Kidney (tissue), 14 donors: ENCODE measurements around the gene ASPHD2. TPM values are rescaled to one million over a fixed set of nuclear protein-coding genes. Genes with fewer than 3 reads are reported as not detected.

Experiments used
- DNase-seq, 5 donors: peaks; one replicate each; pipeline ENCODE4 v3.0.0-alpha.2; 2013 to 2020
- FAIRE-seq: peaks from 2 replicates; lab custom pipeline; 2012; peaks lifted over from hg19 to GRCh38; lab: Jason Lieb, UNC
- H3K27ac ChIP-seq, 2 donors: one replicate each; pipeline ENCODE4 v1.7.0; 2013; ENCODE audit warnings: low read depth in 2 of 2, low read length in 2 of 2, inconsistent platforms in 1 of 2
- H3K27me3 ChIP-seq: one replicate; pipeline ENCODE4 v1.7.1; 2013; ENCODE audit warnings: low read length, inconsistent platforms; ENCODE audit not compliant: control insufficient read depth, insufficient read depth
- H3K36me3 ChIP-seq, 3 donors: one replicate each; pipeline versions ENCODE4 v1.7.0 to v1.7.1; 2013; ENCODE audit warnings: low read length in 3 of 3, control low read depth in 1 of 3, inconsistent platforms in 1 of 3; ENCODE audit not compliant: insufficient read depth in 3 of 3, control insufficient read depth in 2 of 3
- H3K4me1 ChIP-seq, 3 donors: one replicate each; pipeline versions ENCODE4 v1.7.0 to v1.7.1; 2013; ENCODE audit warnings: low read length in 3 of 3, inconsistent platforms in 1 of 3, low read depth in 1 of 3; ENCODE audit not compliant: control insufficient read depth in 2 of 3, insufficient read depth in 2 of 3
- H3K4me3 ChIP-seq, 3 donors: one replicate each; pipeline versions ENCODE4 v1.7.0 to v1.8.1; 2013; ENCODE audit warnings: low read length in 3 of 3, control low read depth in 1 of 3, inconsistent platforms in 1 of 3
- H3K9ac ChIP-seq, 3 donors: one replicate each; pipeline versions ENCODE4 v1.7.0 to v1.7.1; 2013; ENCODE audit warnings: low read length in 3 of 3, control low read depth in 1 of 3, inconsistent platforms in 1 of 3
- H3K9me3 ChIP-seq, 3 donors: one replicate each; pipeline versions ENCODE4 v1.7.0 to v1.7.1; 2013; ENCODE audit warnings: low read length in 3 of 3, control low read depth in 1 of 3, inconsistent platforms in 1 of 3; ENCODE audit not compliant: control insufficient read depth in 2 of 3, insufficient read depth in 1 of 3
- intact Hi-C: fragments of 100-400 bp; cut with DNase I; formaldehyde crosslinking; loops from one replicate; pipeline ENCODE4 v1.11.1; 2022
- polyA plus RNA-seq: library from polyadenylated mRNA; stranded (reverse); fragments of 350-450 nt; fragmentation: Illumina TruSeq; extraction: RNeasy Lipid Tissue Mini Kit (QIAGEN cat#74804); gene quantifications from one replicate; pipeline ENCODE4 v1.2.3, GENCODE V29; 2014; ENCODE audit warnings: low read depth, low replicate concordance; ENCODE audit not compliant: insufficient read depth
- total RNA-seq: library from RNA; stranded (reverse); fragmentation: NEBNext Ultra II Directional; extraction: Animal tissue kit (Norgen Biotek cat#: 25700); gene quantifications from one replicate; pipeline ENCODE4 v1.2.1, GENCODE V29; 2021
- TF ChIP-seq, protein P1 (sequence below): IDR thresholded peaks from 3 replicates; pipeline ENCODE4 v1.5.1; 2012; ENCODE audit warnings: mild to moderate bottlenecking, moderate library complexity, borderline replicate concordance; ENCODE audit not compliant: insufficient read depth; ENCODE audit errors: extremely low read depth
- donor health status: control.
- donor health status: control.
- donor health status: control.
- donor health status: control.
- donor health status: control.
- donor health status: DM: yes; HTN: yes; CAD: no.
- donor health status: Normal renal cell carcinoma (clear cell type).

Gene ASPHD2
- total and polyA plus RNA-seq, 2 donors from 2014 or later, result 3.3 to 4.5 TPM

GRCh38 chr22:26471522-26471921, 42.5 kb downstream of the ASPHD2 start:
- Histone ChIP-seq H3K27ac (no peak overlapping the region), H3K27me3 (no peaks in the 10 kb centered on the region), H3K4me1 (no peaks in the 10 kb centered on the region), H3K9ac (no peak overlapping the region), H3K9me3 (no peaks in the 10 kb centered on the region), H3K4me3 (no peak overlapping the region), H3K36me3 (peaks cover 11 to 62% (median 41%) of the 10 kb centered on the region in 3 donors)
- FAIRE-seq (no peak), DNase-seq (no peak)
- TF ChIP-seq, protein P1, sequence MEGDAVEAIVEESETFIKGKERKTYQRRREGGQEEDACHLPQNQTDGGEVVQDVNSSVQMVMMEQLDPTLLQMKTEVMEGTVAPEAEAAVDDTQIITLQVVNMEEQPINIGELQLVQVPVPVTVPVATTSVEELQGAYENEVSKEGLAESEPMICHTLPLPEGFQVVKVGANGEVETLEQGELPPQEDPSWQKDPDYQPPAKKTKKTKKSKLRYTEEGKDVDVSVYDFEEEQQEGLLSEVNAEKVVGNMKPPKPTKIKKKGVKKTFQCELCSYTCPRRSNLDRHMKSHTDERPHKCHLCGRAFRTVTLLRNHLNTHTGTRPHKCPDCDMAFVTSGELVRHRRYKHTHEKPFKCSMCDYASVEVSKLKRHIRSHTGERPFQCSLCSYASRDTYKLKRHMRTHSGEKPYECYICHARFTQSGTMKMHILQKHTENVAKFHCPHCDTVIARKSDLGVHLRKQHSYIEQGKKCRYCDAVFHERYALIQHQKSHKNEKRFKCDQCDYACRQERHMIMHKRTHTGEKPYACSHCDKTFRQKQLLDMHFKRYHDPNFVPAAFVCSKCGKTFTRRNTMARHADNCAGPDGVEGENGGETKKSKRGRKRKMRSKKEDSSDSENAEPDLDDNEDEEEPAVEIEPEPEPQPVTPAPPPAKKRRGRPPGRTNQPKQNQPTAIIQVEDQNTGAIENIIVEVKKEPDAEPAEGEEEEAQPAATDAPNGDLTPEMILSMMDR, result no peak
- intact Hi-C loops, result no loop called here

DNA sequence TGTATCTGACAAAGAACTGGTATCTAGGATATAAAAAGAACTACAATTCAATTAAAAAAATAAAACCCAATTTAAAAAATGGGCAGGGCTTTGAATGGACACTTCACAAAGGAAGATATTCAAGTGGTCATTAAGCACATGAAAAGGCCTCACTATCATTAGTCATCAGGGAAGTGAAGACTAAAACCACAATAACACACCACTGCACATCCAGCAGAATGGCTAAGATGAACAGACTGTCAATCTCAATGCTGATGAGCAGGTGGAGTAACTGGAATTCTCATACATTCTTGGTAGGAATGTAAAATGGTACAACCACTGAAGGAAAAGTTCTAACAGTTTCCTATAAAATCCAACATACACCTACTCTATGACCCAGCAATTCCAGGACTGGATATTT, 45.6 kb downstream of the ASPHD2 start:
- H3K9ac ChIP-seq, result no peak overlapping the region
- H3K4me1 ChIP-seq, result peaks cover 0 to 6% (median 0%) of the 10 kb centered on the region in 3 donors
- no peak overlapping the region for H3K4me3 ChIP-seq
- peaks cover 9 to 54% (median 38%) of the 10 kb centered on the region in 3 donors for H3K36me3 ChIP-seq
- H3K27ac ChIP-seq, result no peak overlapping the region
- no peaks in the 10 kb centered on the region for H3K27me3 ChIP-seq
- intact Hi-C loops, result no loop called here
- TF ChIP-seq, protein P1, result no peak
- DNase-seq (no peak), FAIRE-seq (no peak)
- no peaks in the 10 kb centered on the region for H3K9me3 ChIP-seq

DNA sequence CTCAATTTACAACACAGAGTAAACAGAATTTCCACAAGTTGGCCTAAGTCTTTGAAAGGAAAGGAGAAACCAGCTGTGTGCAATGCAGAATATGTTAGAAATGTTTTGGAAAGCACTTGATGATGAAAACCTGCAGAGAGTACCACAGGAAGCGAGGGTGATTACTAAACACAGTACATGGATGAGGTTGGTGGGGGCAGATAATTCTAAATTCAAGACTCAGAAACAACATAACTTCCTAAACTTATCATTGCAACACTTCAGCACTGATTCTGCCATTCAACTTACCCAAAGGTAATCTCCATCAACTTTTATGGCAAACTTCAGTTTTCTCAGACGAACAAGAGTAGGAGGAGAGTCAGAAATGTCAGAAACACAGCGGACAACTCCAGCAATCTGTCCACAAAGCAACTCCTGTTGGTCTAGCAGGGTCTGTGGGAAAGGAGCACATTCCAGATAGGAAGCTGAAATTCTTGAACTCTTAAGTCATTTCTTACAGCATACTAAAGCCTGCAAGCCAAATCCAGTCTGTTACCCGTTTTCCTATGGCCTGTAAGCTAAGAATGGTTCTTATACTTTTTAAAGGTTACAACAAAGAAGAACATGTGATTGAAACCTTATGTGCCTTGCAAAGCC, 47.8 kb downstream of the ASPHD2 start:
- intact Hi-C loops, result no loop called here
- no peak for FAIRE-seq
- Histone ChIP-seq H3K9ac (no peak overlapping the region), H3K27me3 (no peaks in the 10 kb centered on the region), H3K27ac (no peak overlapping the region), H3K4me1 (peaks cover 0 to 7% (median 5%) of the 10 kb centered on the region in 3 donors), H3K9me3 (no peaks in the 10 kb centered on the region), H3K4me3 (no peak overlapping the region), H3K36me3 (peaks cover 5 to 33% (median 22%) of the 10 kb centered on the region in 3 donors)
- DNase-seq, result no peak
- TF ChIP-seq, protein P1, result no peak
